Adrenal gland (tissue), 5 donors: ENCODE data around the gene FBN3.

ENCODE experiments used
- POLR2A ChIP-seq, 2 donors: fragments of 450-650 bp; IDR thresholded peaks; one replicate each; pipeline ENCODE4 v1.6.1; 2017; ENCODE audit warnings: antibody characterized with exemption in 2 of 2, mild to moderate bottlenecking in 2 of 2, moderate library complexity in 1 of 2
- TF ChIP-seq, protein P1 (sequence below), 6 experiments: fragments of 450-650 bp in 4 of 6; fragments of 200-600 bp in 2 of 6; sonication (generic) in 1 of 6; IDR thresholded peaks; 1 replicate in 5 of 6; 2 replicates in 1 of 6; pipeline versions ENCODE4 v1.5.1 to v1.8.0; 2016 to 2021; ENCODE audit warnings: antibody characterized with exemption in 6 of 6, mild to moderate bottlenecking in 2 of 6, moderate library complexity in 1 of 6
- donor health status: DM: no; HTN: no; CAD: no.

- TF ChIP-seq, protein P1, sequence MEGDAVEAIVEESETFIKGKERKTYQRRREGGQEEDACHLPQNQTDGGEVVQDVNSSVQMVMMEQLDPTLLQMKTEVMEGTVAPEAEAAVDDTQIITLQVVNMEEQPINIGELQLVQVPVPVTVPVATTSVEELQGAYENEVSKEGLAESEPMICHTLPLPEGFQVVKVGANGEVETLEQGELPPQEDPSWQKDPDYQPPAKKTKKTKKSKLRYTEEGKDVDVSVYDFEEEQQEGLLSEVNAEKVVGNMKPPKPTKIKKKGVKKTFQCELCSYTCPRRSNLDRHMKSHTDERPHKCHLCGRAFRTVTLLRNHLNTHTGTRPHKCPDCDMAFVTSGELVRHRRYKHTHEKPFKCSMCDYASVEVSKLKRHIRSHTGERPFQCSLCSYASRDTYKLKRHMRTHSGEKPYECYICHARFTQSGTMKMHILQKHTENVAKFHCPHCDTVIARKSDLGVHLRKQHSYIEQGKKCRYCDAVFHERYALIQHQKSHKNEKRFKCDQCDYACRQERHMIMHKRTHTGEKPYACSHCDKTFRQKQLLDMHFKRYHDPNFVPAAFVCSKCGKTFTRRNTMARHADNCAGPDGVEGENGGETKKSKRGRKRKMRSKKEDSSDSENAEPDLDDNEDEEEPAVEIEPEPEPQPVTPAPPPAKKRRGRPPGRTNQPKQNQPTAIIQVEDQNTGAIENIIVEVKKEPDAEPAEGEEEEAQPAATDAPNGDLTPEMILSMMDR (IDR thresholded peaks at IDR 0.05), result no peak
- TF ChIP-seq POLR2A (IDR thresholded peaks at IDR 0.05), result no peak
Measured at GRCh38 chr19:8116437-8117293, 32.7 kb downstream of the FBN3 start.
